NK-92 treated with Interleukin-12 subunit alpha and Interleukin-12 subunit beta, amount 100 ng/mL, for 24 hours (cell line): ENCODE results near the gene MAPK9.
"Not testable (repeated sequence)": the region's sequence is repeated elsewhere in the genome, so short reads cannot be mapped to it uniquely, and the experiment has no call there.

Source experiments
- DNase-seq: peaks from one replicate; lab custom pipeline; 2025; lab: John Stamatoyannopoulos, UW

Gene MAPK9

GRCh38 chr5:180326989-180327565, 35.2 kb upstream of the MAPK9 start:
- no peak for DNase-seq

- no peak for DNase-seq
These were observed 32.7 kb upstream of the MAPK9 start for GRCh38 chr5:180324601-180324950.

- no peak for DNase-seq
These were observed 32.2 kb upstream of the MAPK9 start for GRCh38 chr5:180323941-180324600.

GRCh38 chr5:180323160-180323559, 31.3 kb upstream of the MAPK9 start:
- no peak for DNase-seq

- DNase-seq: no peak
These were observed 26.7 kb upstream of the MAPK9 start for GRCh38 chr5:180318456-180319089.

GRCh38 chr5:180316586-180316985, 24.7 kb upstream of the MAPK9 start:
- no peak for DNase-seq

- DNase-seq: peak; percentile 49
These were observed 23.9 kb upstream of the MAPK9 start for GRCh38 chr5:180315762-180316212.

GRCh38 chr5:180313677-180314505, 22.0 kb upstream of the MAPK9 start:
- DNase-seq: peak; percentile 65

- no peak for DNase-seq
These were observed 19.3 kb upstream of the MAPK9 start for GRCh38 chr5:180311216-180311615.

- DNase-seq: no peak
These were observed 14.9 kb upstream of the MAPK9 start for GRCh38 chr5:180306796-180307195.

- DNase-seq: no peak
These were observed 13.6 kb upstream of the MAPK9 start for GRCh38 chr5:180305481-180305880.

- no peak for DNase-seq
These were observed 12.8 kb upstream of the MAPK9 start for GRCh38 chr5:180304431-180305375.

- DNase-seq: no peak
These were observed 12.1 kb upstream of the MAPK9 start for GRCh38 chr5:180304016-180304292.

GRCh38 chr5:180303226-180304015, 11.5 kb upstream of the MAPK9 start:
- no peak for DNase-seq

GRCh38 chr5:180302256-180302655, 10.4 kb upstream of the MAPK9 start:
- no peak for DNase-seq

GRCh38 chr5:180301253-180301652, 9.4 kb upstream of the MAPK9 start:
- no peak for DNase-seq

GRCh38 chr5:180299526-180299925, 7.6 kb upstream of the MAPK9 start:
- no peak for DNase-seq

GRCh38 chr5:180299014-180299413, 7.1 kb upstream of the MAPK9 start:
- not testable (repeated sequence) for DNase-seq

- DNase-seq: no peak
These were observed 5.9 kb upstream of the MAPK9 start for GRCh38 chr5:180297587-180298282.

GRCh38 chr5:180296771-180297170, 4.9 kb upstream of the MAPK9 start:
- DNase-seq: no peak
